C4-2B (cell line): Measurements from ENCODE around the gene CCSER1.

Experiments used
- CTCF ChIP-seq: fragments of 450-650 bp; conservative IDR thresholded peaks from 2 replicates; pipeline ENCODE4 v1.5.1; 2017; ENCODE audit warnings: mild to moderate bottlenecking
- ZFX ChIP-seq: fragments of 450-650 bp; IDR thresholded peaks from 2 replicates; pipeline ENCODE4 v1.6.1; 2017

- TF ChIP-seq CTCF, result no peak
- TF ChIP-seq ZFX, result no peak
Observed at GRCh38 chr4:90124276-90124675, 2.9 kb upstream of the CCSER1 start.
